ENCODE data around the gene ZNF385D. TPM values are rescaled to one million over a fixed set of nuclear protein-coding genes. Genes with fewer than 3 reads are reported as not detected.

ZNF385D gene
- total RNA-seq, 1 experiment from 2014 or later, result 13.0 TPM

GRCh38 chr3:21599890-21600289 is 151.1 kb downstream of the ZNF385D start:
- Histone ChIP-seq H3K36me3 (ENCODE audit: control insufficient read depth, insufficient read depth, low read length) (no peaks in the 10 kb centered on the region), H3K9me3 (ENCODE audit: control insufficient read depth, insufficient read depth, low read depth, low read length) (no peaks in the 10 kb centered on the region), H3K4me1 (ENCODE audit: control insufficient read depth, insufficient read depth, low read length) (no peaks in the 10 kb centered on the region), H3K27me3 (ENCODE audit: control insufficient read depth, insufficient read depth, low read length) (no peaks in the 10 kb centered on the region), H3K27ac (ENCODE audit: low read length) (no peak overlapping the region), H3K4me3 (ENCODE audit: low read depth in 2 of 2, low read length in 2 of 2) (no peak overlapping the region)
- CTCF ChIA-PET, result no interaction called here
- DNase-seq (ENCODE audit: low read depth, low spot score) (no peak), ATAC-seq (no peak)
- in situ Hi-C loops (cut with HindIII; ENCODE audit: low pct_unique_long_range_greater_than_20kb, low sequenced_read_pairs) (no loop called here), intact Hi-C loops (cut with micrococcal nuclease; ENCODE audit: unreplicated experiment) (no loop called here)
- POLR2A ChIA-PET, result no interaction called here
- TF ChIP-seq, protein P1, sequence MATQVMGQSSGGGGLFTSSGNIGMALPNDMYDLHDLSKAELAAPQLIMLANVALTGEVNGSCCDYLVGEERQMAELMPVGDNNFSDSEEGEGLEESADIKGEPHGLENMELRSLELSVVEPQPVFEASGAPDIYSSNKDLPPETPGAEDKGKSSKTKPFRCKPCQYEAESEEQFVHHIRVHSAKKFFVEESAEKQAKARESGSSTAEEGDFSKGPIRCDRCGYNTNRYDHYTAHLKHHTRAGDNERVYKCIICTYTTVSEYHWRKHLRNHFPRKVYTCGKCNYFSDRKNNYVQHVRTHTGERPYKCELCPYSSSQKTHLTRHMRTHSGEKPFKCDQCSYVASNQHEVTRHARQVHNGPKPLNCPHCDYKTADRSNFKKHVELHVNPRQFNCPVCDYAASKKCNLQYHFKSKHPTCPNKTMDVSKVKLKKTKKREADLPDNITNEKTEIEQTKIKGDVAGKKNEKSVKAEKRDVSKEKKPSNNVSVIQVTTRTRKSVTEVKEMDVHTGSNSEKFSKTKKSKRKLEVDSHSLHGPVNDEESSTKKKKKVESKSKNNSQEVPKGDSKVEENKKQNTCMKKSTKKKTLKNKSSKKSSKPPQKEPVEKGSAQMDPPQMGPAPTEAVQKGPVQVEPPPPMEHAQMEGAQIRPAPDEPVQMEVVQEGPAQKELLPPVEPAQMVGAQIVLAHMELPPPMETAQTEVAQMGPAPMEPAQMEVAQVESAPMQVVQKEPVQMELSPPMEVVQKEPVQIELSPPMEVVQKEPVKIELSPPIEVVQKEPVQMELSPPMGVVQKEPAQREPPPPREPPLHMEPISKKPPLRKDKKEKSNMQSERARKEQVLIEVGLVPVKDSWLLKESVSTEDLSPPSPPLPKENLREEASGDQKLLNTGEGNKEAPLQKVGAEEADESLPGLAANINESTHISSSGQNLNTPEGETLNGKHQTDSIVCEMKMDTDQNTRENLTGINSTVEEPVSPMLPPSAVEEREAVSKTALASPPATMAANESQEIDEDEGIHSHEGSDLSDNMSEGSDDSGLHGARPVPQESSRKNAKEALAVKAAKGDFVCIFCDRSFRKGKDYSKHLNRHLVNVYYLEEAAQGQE (IDR thresholded peaks at IDR 0.05; ENCODE audit: insufficient read depth in 1 of 2, low read depth in 2 of 2, low read length in 1 of 2), result no peak
- TF ChIP-seq TCF7L2 (IDR thresholded peaks at IDR 0.05; ENCODE audit: low read depth, low read length) (no peak), SIN3A (IDR thresholded peaks at IDR 0.05; ENCODE audit: borderline replicate concordance, insufficient read depth, low read depth, low read length) (no peak), POLR2AphosphoS5 (IDR thresholded peaks at IDR 0.05; ENCODE audit: low read depth, low read length) (no peak)
- TF ChIP-seq, protein P2, sequence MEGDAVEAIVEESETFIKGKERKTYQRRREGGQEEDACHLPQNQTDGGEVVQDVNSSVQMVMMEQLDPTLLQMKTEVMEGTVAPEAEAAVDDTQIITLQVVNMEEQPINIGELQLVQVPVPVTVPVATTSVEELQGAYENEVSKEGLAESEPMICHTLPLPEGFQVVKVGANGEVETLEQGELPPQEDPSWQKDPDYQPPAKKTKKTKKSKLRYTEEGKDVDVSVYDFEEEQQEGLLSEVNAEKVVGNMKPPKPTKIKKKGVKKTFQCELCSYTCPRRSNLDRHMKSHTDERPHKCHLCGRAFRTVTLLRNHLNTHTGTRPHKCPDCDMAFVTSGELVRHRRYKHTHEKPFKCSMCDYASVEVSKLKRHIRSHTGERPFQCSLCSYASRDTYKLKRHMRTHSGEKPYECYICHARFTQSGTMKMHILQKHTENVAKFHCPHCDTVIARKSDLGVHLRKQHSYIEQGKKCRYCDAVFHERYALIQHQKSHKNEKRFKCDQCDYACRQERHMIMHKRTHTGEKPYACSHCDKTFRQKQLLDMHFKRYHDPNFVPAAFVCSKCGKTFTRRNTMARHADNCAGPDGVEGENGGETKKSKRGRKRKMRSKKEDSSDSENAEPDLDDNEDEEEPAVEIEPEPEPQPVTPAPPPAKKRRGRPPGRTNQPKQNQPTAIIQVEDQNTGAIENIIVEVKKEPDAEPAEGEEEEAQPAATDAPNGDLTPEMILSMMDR (IDR thresholded peaks at IDR 0.05), result no peak
- BruUV-seq (replicated peaks), result no TSS peak

DNA sequence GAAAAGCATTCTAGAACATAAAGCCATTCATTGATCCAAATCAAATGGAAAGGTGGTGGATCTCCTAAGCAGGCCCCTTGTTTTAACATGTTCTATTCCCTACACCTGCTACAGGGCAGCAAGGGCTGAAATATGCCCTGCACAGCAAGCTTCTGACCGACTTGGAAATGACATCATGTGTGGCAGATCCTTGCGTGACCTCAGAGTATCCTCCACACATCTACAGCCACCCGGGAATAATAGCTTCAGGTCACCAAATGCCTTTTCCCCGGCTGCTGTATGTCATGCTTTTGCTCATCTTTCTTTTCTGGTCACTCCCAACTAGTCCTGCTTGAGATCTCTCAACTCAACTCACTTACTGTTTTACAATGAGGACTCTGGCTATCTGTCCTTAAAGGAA is 158.2 kb downstream of the ZNF385D start:
- no peaks in the 10 kb centered on the region for H3K9me3 ChIP-seq (ENCODE audit: control insufficient read depth, insufficient read depth, low read depth, low read length)
- CTCF ChIA-PET, result no interaction called here
- no TSS peak for BruUV-seq (replicated peaks)
- TF ChIP-seq POLR2AphosphoS5 (IDR thresholded peaks at IDR 0.05; ENCODE audit: low read depth, low read length), result no peak
- TF ChIP-seq, protein P1 (IDR thresholded peaks at IDR 0.05; ENCODE audit: insufficient read depth in 1 of 2, low read depth in 2 of 2, low read length in 1 of 2), result no peak
- H3K27me3 ChIP-seq (ENCODE audit: control insufficient read depth, insufficient read depth, low read length), result no peaks in the 10 kb centered on the region
- intact Hi-C loops (cut with micrococcal nuclease; ENCODE audit: unreplicated experiment) (no loop called here), in situ Hi-C loops (cut with HindIII; ENCODE audit: low pct_unique_long_range_greater_than_20kb, low sequenced_read_pairs) (no loop called here)
- POLR2A ChIA-PET, result no interaction called here
- DNase-seq (ENCODE audit: low read depth, low spot score) (no peak), ATAC-seq (no peak)
- no peaks in the 10 kb centered on the region; the same call in 1 of the 2 replicates for H3K36me3 ChIP-seq (ENCODE audit: control insufficient read depth, insufficient read depth, low read length)
- H3K27ac ChIP-seq (ENCODE audit: low read length), result no peak overlapping the region
- H3K4me3 ChIP-seq (ENCODE audit: low read depth in 2 of 2, low read length in 2 of 2), result no peak overlapping the region
- H3K4me1 ChIP-seq (ENCODE audit: control insufficient read depth, insufficient read depth, low read length), result no peaks in the 10 kb centered on the region
